GM10266 (cell line): Measurements from ENCODE around the gene C17orf100.

Experiments used
- DNase-seq: peaks from one replicate; pipeline ENCODE4 v3.0.0; 2012; ENCODE audit errors: extremely low spot score
- TF ChIP-seq, protein P1 (sequence below): IDR thresholded peaks from 2 replicates; pipeline ENCODE4 v1.5.1; 2012; ENCODE audit warnings: mild to moderate bottlenecking, low read depth; ENCODE audit not compliant: control insufficient read depth, insufficient read depth; ENCODE audit errors: missing control alignments

C17orf100 gene

DNA sequence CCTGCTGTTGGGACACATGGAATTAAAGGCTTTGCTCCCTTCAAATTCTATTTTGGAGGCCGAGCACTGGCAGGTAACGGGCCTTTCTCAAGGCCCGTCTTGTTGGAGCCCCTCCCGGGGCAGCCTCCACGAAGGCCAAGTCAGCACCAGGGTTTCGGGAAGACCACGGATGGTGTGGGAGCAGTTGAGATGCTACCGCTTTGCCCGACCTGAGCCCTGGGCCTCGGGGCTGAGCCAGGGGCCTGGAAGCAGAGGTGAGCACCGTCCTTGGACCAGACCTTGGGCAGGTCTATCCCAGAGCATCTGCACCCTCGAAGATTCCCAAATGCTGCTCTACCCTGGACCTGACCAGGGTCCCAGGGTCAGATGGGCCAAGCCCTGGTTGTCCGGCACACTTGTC is 23.0 kb downstream of the C17orf100 start:
- TF ChIP-seq, protein P1, sequence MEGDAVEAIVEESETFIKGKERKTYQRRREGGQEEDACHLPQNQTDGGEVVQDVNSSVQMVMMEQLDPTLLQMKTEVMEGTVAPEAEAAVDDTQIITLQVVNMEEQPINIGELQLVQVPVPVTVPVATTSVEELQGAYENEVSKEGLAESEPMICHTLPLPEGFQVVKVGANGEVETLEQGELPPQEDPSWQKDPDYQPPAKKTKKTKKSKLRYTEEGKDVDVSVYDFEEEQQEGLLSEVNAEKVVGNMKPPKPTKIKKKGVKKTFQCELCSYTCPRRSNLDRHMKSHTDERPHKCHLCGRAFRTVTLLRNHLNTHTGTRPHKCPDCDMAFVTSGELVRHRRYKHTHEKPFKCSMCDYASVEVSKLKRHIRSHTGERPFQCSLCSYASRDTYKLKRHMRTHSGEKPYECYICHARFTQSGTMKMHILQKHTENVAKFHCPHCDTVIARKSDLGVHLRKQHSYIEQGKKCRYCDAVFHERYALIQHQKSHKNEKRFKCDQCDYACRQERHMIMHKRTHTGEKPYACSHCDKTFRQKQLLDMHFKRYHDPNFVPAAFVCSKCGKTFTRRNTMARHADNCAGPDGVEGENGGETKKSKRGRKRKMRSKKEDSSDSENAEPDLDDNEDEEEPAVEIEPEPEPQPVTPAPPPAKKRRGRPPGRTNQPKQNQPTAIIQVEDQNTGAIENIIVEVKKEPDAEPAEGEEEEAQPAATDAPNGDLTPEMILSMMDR, result no peak

DNA sequence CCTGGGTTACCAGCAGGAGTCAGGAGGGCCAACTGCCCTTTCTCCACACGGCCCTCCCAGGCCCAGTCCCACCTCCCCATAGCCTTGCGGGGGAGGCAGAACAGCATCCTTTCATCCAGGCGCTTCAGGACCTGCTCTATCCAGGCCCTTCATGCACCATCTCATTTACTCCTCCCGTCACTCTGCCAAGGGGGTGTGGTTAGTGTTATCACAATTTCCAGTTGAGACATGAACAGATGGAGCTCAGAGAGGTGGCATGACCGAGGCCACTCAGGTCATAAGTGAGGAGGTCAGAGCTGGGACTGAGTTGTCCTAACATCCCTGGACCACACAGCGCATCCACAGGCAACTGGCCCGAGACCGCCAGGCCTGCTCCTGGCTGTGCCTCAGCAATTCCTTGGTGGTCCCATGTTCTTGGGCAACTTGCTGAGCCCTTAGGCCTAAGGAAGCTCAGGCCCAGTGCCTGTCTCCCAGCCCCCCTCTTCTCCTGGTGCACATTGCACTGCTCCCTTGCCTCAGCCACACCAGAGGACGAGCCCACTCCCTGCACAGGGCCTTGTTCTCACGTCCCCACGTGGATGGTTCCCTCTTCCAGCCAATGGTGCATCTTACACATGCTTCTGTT is 23.8 kb downstream of the C17orf100 start:
- no peak for DNase-seq
- TF ChIP-seq, protein P1, result no peak

More for the DNA sequence above, 23.0 kb downstream of the C17orf100 start:
- DNase-seq, result no peak

DNA sequence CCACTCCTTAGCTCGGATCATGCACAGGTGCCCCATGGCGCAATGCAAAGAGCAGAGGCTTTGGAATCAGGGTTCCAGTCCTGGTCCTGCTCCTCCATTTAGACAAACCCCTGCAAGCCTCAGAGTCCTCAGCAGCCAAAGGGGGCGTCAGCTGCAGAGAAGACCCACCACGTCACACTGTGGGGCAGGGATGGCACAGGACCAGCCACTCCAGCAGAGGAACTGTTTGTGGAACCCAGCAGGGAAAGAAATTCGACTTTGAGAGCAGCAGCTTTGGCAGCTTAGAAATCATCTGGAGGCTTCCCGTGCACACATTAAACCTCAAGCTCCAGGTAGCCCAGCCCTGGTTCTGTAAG is 25.2 kb downstream of the C17orf100 start:
- TF ChIP-seq, protein P1, result no peak
- no peak for DNase-seq

DNA sequence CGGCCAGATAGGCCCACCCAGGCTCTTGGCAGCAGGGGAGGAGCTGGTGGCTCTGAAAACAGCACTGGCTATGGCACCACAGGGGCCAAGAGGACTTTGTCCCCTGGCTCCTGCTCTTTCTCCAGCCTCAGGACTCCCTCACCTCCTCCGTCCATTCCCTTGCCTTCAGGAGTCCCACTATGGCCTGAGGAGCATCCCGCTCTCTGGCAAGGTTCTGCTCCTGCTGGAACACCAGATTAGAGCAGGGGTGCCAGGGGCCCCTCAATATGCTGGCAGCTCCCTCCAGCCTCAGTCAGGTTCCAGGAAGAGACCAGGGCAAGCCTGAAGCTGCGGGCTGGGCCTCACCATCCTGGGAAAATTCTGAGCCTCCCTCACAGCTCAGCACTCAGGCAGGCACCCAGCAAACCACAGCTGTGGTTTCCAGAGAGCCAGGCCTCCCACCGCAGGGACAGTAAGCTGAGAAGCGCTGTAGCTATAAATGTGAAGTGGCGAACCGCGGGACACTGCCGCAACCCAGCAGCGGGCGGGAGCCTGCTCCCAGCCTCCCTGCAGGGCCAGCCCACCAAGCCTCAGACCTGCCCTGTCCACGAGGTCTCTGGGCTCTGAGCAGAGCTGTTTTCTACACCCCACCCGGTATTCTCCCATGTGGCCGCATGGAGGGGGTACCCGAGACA is 25.7 kb downstream of the C17orf100 start:
- no peak for DNase-seq
- TF ChIP-seq, protein P1, result no peak

DNA sequence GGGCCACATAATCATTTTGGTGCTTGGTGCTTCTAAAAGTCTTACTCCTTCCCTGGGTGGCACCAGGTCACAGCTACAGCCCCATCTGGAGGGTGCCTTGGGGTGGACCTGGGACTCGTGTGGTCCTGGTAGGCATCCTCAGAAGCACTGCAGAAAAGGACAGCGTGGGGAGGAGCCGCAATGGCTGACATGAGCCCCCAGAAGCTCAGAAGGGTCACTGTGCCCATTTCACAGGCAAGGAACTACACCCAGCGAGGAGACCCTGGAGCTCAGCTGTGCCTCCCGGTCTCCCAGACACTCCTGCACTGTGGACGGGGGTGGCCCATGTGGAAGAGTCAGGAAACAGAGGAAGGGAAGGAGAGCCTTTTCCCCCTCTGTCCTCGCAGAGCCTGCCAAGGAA is 26.4 kb downstream of the C17orf100 start:
- TF ChIP-seq, protein P1, result no peak
- no peak for DNase-seq

DNA sequence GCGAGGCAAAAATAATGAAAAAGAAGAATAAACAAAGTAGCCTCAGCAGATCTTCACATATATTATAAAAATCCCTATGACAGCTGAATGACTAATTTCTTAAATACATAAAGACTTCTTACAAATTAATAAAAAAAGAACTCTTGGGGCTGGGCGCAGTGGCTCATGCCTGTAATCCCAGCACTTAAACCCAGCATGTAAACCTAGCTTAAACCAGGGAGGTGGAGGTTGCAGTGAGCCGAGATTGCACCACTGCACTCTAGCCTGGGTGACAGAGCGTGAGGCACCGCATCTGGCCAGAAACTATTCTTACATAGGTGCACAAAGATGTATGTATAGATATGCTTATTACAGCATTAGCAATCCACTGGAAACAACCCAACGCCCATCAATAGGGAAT is 27.7 kb downstream of the C17orf100 start:
- no peak for DNase-seq
- TF ChIP-seq, protein P1, result no peak

DNA sequence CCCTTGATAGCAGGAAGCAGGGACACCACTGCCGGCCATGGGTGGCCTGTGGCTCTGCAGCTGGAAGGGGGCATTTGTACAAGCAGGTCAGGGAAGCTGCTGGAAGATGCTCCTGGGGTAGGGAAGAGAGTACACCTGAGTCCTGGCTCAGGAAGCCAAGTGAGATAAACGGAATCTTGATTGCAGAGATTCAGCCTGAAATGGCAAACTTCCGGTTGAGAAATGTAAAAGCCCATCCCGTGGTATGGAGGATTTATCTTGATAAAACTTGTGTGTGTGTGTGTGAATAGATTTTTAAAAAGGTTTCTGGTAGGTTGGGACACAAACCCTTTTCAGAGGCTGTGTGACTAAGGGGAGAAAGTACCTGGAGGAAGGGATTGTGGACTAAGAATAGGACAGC is 29.6 kb downstream of the C17orf100 start:
- TF ChIP-seq, protein P1, result no peak
- no peak for DNase-seq
